ENCODE measurements around the gene METAP1D.
"Not testable (repeated sequence)": the region's sequence is repeated elsewhere in the genome, so short reads cannot be mapped to it uniquely, and the experiment has no call there.

Gene METAP1D

DNA sequence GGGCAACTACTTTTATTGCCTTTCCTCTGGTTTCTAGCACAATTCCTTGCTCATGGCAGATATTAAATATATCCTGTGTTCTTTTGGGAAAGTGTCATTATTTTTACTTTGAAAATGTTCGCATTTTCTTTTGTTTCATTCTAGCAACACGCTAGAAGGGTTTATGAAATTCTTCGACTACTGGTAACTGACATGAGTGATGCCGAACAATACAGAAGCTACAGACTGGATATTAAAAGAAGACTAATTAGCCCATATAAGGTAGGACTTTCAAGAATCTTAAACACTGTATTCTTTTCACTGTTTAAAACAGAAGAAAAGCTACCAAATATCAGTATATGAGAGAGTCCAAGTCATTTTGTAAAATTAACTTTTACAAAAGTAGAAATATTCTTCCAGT is 20.6 kb upstream of the METAP1D start:
- no peak overlapping the region for H3K9ac ChIP-seq (ENCODE audit: low read length)
- no peak overlapping the region for H3K4me3 ChIP-seq (ENCODE audit: low read length)
- no peaks in the 10 kb centered on the region for H3K9me3 ChIP-seq (ENCODE audit: insufficient read depth, low read length)
- H3K27me3 ChIP-seq (ENCODE audit: low read depth, low read length), result no peaks in the 10 kb centered on the region
- no peak for TF ChIP-seq EZH2phosphoT487 (IDR thresholded peaks at IDR 0.05; ENCODE audit: low read depth)
- TF ChIP-seq, protein P1, sequence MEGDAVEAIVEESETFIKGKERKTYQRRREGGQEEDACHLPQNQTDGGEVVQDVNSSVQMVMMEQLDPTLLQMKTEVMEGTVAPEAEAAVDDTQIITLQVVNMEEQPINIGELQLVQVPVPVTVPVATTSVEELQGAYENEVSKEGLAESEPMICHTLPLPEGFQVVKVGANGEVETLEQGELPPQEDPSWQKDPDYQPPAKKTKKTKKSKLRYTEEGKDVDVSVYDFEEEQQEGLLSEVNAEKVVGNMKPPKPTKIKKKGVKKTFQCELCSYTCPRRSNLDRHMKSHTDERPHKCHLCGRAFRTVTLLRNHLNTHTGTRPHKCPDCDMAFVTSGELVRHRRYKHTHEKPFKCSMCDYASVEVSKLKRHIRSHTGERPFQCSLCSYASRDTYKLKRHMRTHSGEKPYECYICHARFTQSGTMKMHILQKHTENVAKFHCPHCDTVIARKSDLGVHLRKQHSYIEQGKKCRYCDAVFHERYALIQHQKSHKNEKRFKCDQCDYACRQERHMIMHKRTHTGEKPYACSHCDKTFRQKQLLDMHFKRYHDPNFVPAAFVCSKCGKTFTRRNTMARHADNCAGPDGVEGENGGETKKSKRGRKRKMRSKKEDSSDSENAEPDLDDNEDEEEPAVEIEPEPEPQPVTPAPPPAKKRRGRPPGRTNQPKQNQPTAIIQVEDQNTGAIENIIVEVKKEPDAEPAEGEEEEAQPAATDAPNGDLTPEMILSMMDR (IDR thresholded peaks at IDR 0.05; ENCODE audit: low read depth, low read length), result no peak
- H3K4me1 ChIP-seq (ENCODE audit: low read length), result no peaks in the 10 kb centered on the region
- no peaks in the 10 kb centered on the region for H4K20me1 ChIP-seq (ENCODE audit: insufficient read depth, low read length)
- no peak overlapping the region for H3K4me2 ChIP-seq (ENCODE audit: low read length)
- H3K27ac ChIP-seq (ENCODE audit: low read length), result no peak overlapping the region
- no peak overlapping the region for H2AFZ ChIP-seq (ENCODE audit: low read depth, low read length)
- peaks cover 26% of the 10 kb centered on the region for H3K36me3 ChIP-seq (replicated peaks; ENCODE audit: low read depth, low read length)
- no peaks in the 10 kb centered on the region for H3K79me2 ChIP-seq (ENCODE audit: low read length)

- not testable (repeated sequence) for H2AFZ ChIP-seq (ENCODE audit: low read depth, low read length); H3K9me3 ChIP-seq (ENCODE audit: insufficient read depth, low read length); H3K9ac ChIP-seq (ENCODE audit: low read length); H3K27me3 ChIP-seq (ENCODE audit: low read depth, low read length); H3K79me2 ChIP-seq (ENCODE audit: low read length); H3K27ac ChIP-seq (ENCODE audit: low read length); H3K4me3 ChIP-seq (ENCODE audit: low read length); H3K4me1 ChIP-seq (ENCODE audit: low read length); H4K20me1 ChIP-seq (ENCODE audit: insufficient read depth, low read length); H3K4me2 ChIP-seq (ENCODE audit: low read length)
- peaks cover 19% of the 10 kb centered on the region for H3K36me3 ChIP-seq (replicated peaks; ENCODE audit: low read depth, low read length)
Observed at GRCh38 chr2:171983924-171984323, 15.8 kb upstream of the METAP1D start.

DNA sequence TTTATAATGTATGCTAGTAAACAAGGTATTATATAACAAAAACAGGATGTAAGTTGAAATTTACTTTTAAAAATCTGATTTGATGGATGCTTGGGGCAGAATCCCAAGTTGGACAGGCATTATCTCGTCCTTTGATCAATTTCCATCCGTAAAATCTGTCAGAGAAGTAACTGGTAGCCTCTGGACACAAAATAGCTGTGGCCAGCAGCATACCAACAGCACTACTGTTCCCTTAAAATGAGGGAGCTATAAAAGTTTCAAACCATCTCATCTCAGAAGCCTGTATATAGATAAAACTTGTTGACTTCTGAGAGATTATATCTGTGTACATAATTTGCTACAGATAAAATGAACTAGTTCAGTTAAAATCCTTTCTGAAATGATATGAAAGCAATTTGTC is 14.7 kb upstream of the METAP1D start:
- H3K79me2 ChIP-seq (ENCODE audit: low read length), result no peaks in the 10 kb centered on the region
- H3K4me1 ChIP-seq (ENCODE audit: low read length), result no peaks in the 10 kb centered on the region
- H3K4me3 ChIP-seq (ENCODE audit: low read length), result no peak overlapping the region
- H3K27me3 ChIP-seq (ENCODE audit: low read depth, low read length), result no peaks in the 10 kb centered on the region
- TF ChIP-seq EZH2phosphoT487 (IDR thresholded peaks at IDR 0.05; ENCODE audit: low read depth), result no peak
- TF ChIP-seq, protein P1 (IDR thresholded peaks at IDR 0.05; ENCODE audit: low read depth, low read length), result no peak
- H3K36me3 ChIP-seq (replicated peaks; ENCODE audit: low read depth, low read length), result peaks cover 12% of the 10 kb centered on the region
- H2AFZ ChIP-seq (ENCODE audit: low read depth, low read length), result no peak overlapping the region
- no peaks in the 10 kb centered on the region for H4K20me1 ChIP-seq (ENCODE audit: insufficient read depth, low read length)
- H3K9ac ChIP-seq (ENCODE audit: low read length), result no peak overlapping the region
- H3K9me3 ChIP-seq (ENCODE audit: insufficient read depth, low read length), result no peaks in the 10 kb centered on the region
- no peak overlapping the region for H3K4me2 ChIP-seq (ENCODE audit: low read length)
- no peak overlapping the region for H3K27ac ChIP-seq (ENCODE audit: low read length)

- TF ChIP-seq, protein P1 (IDR thresholded peaks at IDR 0.05; ENCODE audit: low read depth, low read length), result no peak
- no peak for TF ChIP-seq EZH2phosphoT487 (IDR thresholded peaks at IDR 0.05; ENCODE audit: low read depth)
- Histone ChIP-seq H3K27me3 (ENCODE audit: low read depth, low read length) (no peaks in the 10 kb centered on the region), H3K36me3 (replicated peaks; ENCODE audit: low read depth, low read length) (peaks cover 8% of the 10 kb centered on the region), H3K9ac (ENCODE audit: low read length) (no peak overlapping the region), H3K9me3 (ENCODE audit: insufficient read depth, low read length) (no peaks in the 10 kb centered on the region), H3K79me2 (ENCODE audit: low read length) (no peaks in the 10 kb centered on the region), H3K27ac (ENCODE audit: low read length) (no peak overlapping the region), H3K4me2 (ENCODE audit: low read length) (no peak overlapping the region), H3K4me3 (ENCODE audit: low read length) (no peak overlapping the region), H3K4me1 (ENCODE audit: low read length) (no peaks in the 10 kb centered on the region), H4K20me1 (ENCODE audit: insufficient read depth, low read length) (no peaks in the 10 kb centered on the region), H2AFZ (ENCODE audit: low read depth, low read length) (no peak overlapping the region)
Observed at GRCh38 chr2:171986778-171987177, 13.0 kb upstream of the METAP1D start.

DNA sequence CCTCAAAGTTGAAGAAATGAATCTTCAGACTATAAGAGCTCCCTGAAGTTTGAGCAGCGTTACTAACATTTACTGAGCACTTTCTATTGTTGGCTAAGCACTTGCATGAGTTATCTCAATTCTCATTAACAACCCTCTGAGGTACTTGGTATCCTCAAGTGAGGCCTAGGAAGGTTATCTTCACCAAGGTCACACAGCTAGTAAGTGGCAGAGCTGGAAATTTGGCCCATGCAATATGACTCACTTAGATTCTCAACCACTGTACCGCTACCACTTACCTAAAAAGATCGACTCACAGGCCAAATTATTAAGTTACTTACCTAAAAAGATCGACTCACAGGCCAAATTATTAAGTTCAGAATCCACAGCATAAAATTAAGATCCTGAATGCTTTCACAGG is 8.7 kb upstream of the METAP1D start:
- Histone ChIP-seq H3K4me2 (ENCODE audit: low read length) (no peak overlapping the region), H3K4me3 (ENCODE audit: low read length) (no peak overlapping the region), H3K27me3 (ENCODE audit: low read depth, low read length) (no peaks in the 10 kb centered on the region), H3K36me3 (replicated peaks; ENCODE audit: low read depth, low read length) (no peaks in the 10 kb centered on the region), H3K27ac (ENCODE audit: low read length) (no peak overlapping the region), H3K9ac (ENCODE audit: low read length) (no peak overlapping the region), H2AFZ (ENCODE audit: low read depth, low read length) (no peak overlapping the region), H3K4me1 (ENCODE audit: low read length) (no peaks in the 10 kb centered on the region), H3K79me2 (ENCODE audit: low read length) (no peaks in the 10 kb centered on the region), H4K20me1 (ENCODE audit: insufficient read depth, low read length) (no peaks in the 10 kb centered on the region), H3K9me3 (ENCODE audit: insufficient read depth, low read length) (no peaks in the 10 kb centered on the region)
- TF ChIP-seq, protein P1 (IDR thresholded peaks at IDR 0.05; ENCODE audit: low read depth, low read length), result no peak
- TF ChIP-seq EZH2phosphoT487 (IDR thresholded peaks at IDR 0.05; ENCODE audit: low read depth), result no peak
